ENCODE measurements around the gene TTC34. TPM values are rescaled to one million over a fixed set of nuclear protein-coding genes. Genes with fewer than 3 reads are reported as not detected.

The TTC34 gene
- total RNA-seq, 1 experiment from 2014 or later: 1.7 TPM

GRCh38 chr1:2638466-2639115, 162.9 kb downstream of the TTC34 start:
- POLR2A ChIA-PET (ENCODE audit: unreplicated experiment): no interaction called here
- no peak overlapping the region for H3K4me2 ChIP-seq

GRCh38 chr1:2637442-2638145, 163.9 kb downstream of the TTC34 start:
- Histone ChIP-seq H3K79me2 (ENCODE audit: low read depth) (no peaks in the 10 kb centered on the region), H3K9me2 (ENCODE audit: insufficient read depth) (no peaks in the 10 kb centered on the region), H3F3A (ENCODE audit: insufficient read depth, low read depth) (no peaks in the 10 kb centered on the region), H3K9me3 (ENCODE audit: insufficient read depth, low read depth) (0 out of 2 replicates have a peak, but pooled peaks cover 5% of the 10 kb centered on the region), H3K27me3 (ENCODE audit: insufficient read depth, low read depth) (peaks cover 32% of the 10 kb centered on the region; the same call in 1 of the 2 replicates), H3K4me2 (no peak overlapping the region), H3K36me3 (ENCODE audit: low read depth) (no peaks in the 10 kb centered on the region), H3K4me1 (replicated peaks; ENCODE audit: insufficient read depth) (0 out of 2 replicates have a peak, but pooled peaks cover 5% of the 10 kb centered on the region), H3K4me3 (no peak overlapping the region), H3K27ac (no peak overlapping the region), H2AFZ (no peak overlapping the region), H4K20me1 (ENCODE audit: insufficient read depth) (no peaks in the 10 kb centered on the region)
- DNase-seq: no peak
- BruUV-seq (replicated peaks): TSS peak; percentile 8
- intact Hi-C loops (cut with micrococcal nuclease; ENCODE audit: unreplicated experiment): no loop called here
- CTCF ChIA-PET: no interaction called here
- TF ChIP-seq CTCF (conservative IDR thresholded peaks at IDR 0.05): no peak
- TF ChIP-seq EZH2 (IDR thresholded peaks at IDR 0.05; ENCODE audit: low read depth): no peak
- POLR2A ChIA-PET (ENCODE audit: unreplicated experiment): interaction anchor here (0.5 kb wide), 1 partner anchor 111 kb away, joined by 6 read pairs; the partner anchor contains the start of gene PANK4

More at GRCh38 chr1:2638466-2639115, 162.9 kb downstream of the TTC34 start:
- H3K27ac ChIP-seq: no peak overlapping the region
- DNase-seq: no peak
- intact Hi-C loops (cut with micrococcal nuclease; ENCODE audit: unreplicated experiment): no loop called here
- no peaks in the 10 kb centered on the region for H3K36me3 ChIP-seq (ENCODE audit: low read depth)
- TF ChIP-seq EZH2 (IDR thresholded peaks at IDR 0.05; ENCODE audit: low read depth) (no peak), CTCF (conservative IDR thresholded peaks at IDR 0.05) (no peak)
- no peaks in the 10 kb centered on the region for H3F3A ChIP-seq (ENCODE audit: insufficient read depth, low read depth)
- 0 out of 2 replicates have a peak, but pooled peaks cover 5% of the 10 kb centered on the region for H3K4me1 ChIP-seq (replicated peaks; ENCODE audit: insufficient read depth)
- no peak overlapping the region for H3K4me3 ChIP-seq
- CTCF ChIA-PET: no interaction called here
- no peaks in the 10 kb centered on the region for H3K79me2 ChIP-seq (ENCODE audit: low read depth)
- 0 out of 2 replicates have a peak, but pooled peaks cover 5% of the 10 kb centered on the region for H3K9me3 ChIP-seq (ENCODE audit: insufficient read depth, low read depth)
- H2AFZ ChIP-seq: no peak overlapping the region
- BruUV-seq (replicated peaks): no TSS peak
- H3K9me2 ChIP-seq (ENCODE audit: insufficient read depth): no peaks in the 10 kb centered on the region
- peaks cover 22% of the 10 kb centered on the region; the same call in 1 of the 2 replicates for H3K27me3 ChIP-seq (ENCODE audit: insufficient read depth, low read depth)
- no peaks in the 10 kb centered on the region for H4K20me1 ChIP-seq (ENCODE audit: insufficient read depth)

DNA sequence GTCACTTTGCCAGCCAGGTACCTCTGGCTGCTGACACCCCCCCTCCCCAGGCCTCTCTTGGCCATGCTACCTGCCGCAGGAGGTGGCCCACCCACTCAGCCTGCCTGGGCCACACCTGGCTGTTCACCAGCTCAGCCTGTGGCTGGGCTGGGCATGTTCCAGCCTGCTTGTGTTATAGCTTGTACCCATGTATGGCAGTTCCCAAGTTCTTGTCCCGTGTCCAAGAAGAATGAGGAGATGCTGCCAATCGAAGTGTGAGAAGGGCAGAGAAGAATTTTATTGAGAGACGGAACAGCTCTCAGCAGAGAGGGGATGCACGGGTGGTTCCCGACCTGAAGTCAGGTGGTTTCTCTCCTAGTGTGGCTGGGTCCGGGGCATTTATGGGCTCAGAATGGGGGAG, 164.8 kb downstream of the TTC34 start:
- CTCF ChIA-PET: no interaction called here
- Histone ChIP-seq H3K4me2 (no peak overlapping the region), H3K36me3 (ENCODE audit: low read depth) (no peaks in the 10 kb centered on the region), H3K9me2 (ENCODE audit: insufficient read depth) (no peaks in the 10 kb centered on the region), H3K79me2 (ENCODE audit: low read depth) (no peaks in the 10 kb centered on the region), H3K27me3 (ENCODE audit: insufficient read depth, low read depth) (peaks cover 38% of the 10 kb centered on the region; the same call in 1 of the 2 replicates), H3K4me3 (no peak overlapping the region), H3K4me1 (replicated peaks; ENCODE audit: insufficient read depth) (no peaks in the 10 kb centered on the region), H4K20me1 (ENCODE audit: insufficient read depth) (no peaks in the 10 kb centered on the region), H3K9me3 (ENCODE audit: insufficient read depth, low read depth) (0 out of 2 replicates have a peak, but pooled peaks cover 5% of the 10 kb centered on the region), H2AFZ (no peak overlapping the region), H3F3A (ENCODE audit: insufficient read depth, low read depth) (no peaks in the 10 kb centered on the region), H3K27ac (no peak overlapping the region)
- POLR2A ChIA-PET (ENCODE audit: unreplicated experiment): no interaction called here
- DNase-seq: no peak
- intact Hi-C loops (cut with micrococcal nuclease; ENCODE audit: unreplicated experiment): no loop called here
- no TSS peak for BruUV-seq (replicated peaks)
- TF ChIP-seq EZH2 (IDR thresholded peaks at IDR 0.05; ENCODE audit: low read depth) (no peak), CTCF (conservative IDR thresholded peaks at IDR 0.05) (no peak)

Measured in PC-9 (cell line).